Ramos (cell line): Measurements from ENCODE around the gene LCA5L.
"Not testable (repeated sequence)": the region's sequence is repeated elsewhere in the genome, so short reads cannot be mapped to it uniquely, and the experiment has no call there.

Source experiments
- in situ Hi-C: fragments of 300-500 bp; cut with MboI; formaldehyde crosslinking; loops from one replicate; pipeline ENCODE4 v1.14.3; 2022; ENCODE audit warnings: low sequenced_read_pairs; ENCODE audit not compliant: unreplicated experiment

The LCA5L gene

DNA sequence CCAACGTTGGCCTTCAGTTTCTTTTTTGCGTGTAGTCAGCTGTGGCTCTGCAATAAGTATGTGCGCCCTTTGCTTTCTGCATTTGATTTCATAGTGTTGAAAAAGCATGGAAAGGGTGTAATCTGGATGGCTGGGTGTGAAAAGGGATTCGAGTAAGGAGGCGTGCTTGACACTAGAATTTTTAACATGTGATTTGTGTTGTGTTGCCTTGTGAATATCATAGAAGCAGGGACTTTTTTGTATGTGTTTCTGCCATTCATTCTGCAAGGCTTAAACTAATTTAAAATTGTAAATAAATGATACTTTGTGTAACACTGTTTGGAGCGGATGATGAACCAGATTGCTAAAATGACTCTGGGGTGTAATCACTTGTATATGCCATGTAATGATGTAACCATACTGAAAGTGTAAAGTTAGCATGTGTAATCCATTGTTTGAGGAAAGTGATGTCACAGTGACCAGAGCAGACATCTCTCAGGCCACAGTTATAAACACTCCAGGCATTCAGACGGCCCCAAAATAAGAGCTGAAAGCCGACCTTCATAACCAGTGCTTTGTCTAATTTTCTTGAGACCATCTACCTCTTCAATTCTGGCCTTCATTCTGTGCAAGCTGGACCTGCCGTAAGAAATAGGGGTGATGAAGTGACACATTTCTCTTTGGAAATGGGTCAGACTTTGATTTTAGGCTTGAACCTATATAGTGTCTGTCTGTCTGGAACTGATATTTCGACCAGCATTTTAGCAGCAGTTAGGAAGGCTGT is 6.8 kb upstream of the LCA5L start:
- in situ Hi-C loops: no loop called here

DNA sequence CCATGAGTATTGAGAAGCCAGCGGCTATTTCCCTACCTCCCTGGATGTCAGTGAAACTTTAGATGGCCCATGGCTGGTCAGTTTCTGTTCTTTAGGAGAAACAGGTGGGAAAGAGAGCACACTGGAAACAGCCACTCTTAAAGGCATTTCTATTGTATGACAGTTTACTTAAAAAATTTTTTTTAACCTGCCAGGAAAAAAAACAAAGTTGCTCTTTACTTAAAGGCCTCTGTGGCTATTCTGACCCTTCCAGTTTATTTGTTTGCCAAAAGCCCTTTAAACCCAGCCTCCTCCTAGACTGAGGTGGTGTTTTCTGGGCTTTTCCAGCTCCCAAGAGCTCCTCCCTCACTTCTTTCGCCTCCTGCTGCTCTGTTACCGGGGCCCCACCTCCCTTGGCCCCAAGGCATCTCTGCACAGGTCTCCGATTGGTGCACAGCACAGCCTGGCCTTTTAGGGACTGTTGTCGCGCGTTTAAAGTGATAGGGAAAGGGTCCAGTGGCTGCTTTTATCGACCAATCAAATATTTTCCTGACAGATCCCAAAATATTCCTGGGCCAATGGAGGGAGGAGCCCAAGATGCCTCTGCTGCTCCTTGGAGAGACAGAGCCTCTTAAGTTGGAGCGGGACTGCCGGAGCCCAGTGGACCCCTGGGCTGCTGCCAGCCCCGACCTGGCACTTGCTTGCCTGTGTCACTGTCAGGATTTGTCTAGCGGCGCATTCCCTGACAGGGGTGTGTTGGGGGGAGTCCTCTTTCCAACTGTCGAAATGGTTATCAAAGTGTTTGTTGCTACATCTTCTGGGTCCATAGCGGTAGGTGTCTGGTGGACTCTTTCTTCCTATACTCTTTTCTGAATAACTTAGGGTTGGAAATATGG is 6.0 kb upstream of the LCA5L start, which contains the start of gene SH3BGR:
TSS of gene SH3BGR (plus strand) at position 639 of the 875 bp plus-strand sequence. CDS start at position 766, 127 bp downstream.
- in situ Hi-C loops: no loop called here

DNA sequence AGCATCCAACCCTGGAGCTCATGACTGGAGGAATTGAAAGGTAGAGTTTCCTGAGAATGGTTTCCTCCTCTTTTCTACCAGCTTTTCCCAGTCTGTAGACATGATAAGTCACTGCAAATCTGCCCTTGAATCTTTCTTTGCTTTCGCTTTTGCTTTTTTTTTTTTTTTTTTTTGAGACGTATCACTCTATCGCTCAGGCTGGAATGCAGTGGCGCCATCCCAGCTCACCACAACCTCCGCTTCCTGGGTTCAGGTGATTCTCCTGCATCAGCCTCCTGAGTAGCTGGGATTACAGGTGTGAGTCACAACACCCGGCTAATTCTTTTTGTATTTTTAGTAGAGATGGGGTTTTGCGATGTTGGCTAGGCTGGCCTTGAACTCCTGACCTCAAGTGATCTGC is 1.7 kb upstream of the LCA5L start:
- in situ Hi-C loops: no loop called here

DNA sequence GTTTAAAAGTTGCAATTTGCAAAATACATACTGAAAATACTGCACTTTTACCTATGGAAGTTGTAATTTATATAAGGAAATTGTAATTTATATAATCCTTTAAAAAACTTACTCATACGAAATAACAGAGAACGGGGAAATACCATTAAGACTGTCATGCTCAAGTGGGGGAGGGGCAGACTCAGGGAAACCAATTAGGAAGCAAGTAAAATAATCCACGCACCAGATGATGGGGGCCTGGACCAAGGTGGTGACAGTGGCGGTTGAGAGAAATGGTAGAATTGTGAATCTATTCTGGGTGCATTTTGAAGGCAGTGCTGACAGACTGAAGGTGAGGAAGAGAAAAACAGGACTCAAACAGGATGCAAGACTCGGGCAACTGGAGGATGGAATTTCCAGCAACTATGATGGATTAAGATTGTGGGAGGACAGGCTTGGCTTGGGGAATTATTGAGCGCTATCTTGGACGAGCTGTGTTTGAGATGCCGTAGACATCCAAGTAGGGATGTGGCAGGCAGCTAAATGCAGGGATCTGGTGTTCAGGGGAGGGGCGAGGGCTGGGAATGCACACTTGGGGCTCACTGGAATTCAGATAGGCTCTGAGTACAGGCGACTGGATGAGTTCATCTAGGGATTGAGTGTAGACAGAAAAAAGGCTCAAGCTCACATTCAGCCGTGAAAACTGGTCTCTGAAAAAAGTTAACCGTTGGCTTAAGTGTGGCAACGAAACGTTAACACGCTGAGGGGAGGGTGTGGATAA is 977 bp downstream of the LCA5L start:
- in situ Hi-C loops: no loop called here

DNA sequence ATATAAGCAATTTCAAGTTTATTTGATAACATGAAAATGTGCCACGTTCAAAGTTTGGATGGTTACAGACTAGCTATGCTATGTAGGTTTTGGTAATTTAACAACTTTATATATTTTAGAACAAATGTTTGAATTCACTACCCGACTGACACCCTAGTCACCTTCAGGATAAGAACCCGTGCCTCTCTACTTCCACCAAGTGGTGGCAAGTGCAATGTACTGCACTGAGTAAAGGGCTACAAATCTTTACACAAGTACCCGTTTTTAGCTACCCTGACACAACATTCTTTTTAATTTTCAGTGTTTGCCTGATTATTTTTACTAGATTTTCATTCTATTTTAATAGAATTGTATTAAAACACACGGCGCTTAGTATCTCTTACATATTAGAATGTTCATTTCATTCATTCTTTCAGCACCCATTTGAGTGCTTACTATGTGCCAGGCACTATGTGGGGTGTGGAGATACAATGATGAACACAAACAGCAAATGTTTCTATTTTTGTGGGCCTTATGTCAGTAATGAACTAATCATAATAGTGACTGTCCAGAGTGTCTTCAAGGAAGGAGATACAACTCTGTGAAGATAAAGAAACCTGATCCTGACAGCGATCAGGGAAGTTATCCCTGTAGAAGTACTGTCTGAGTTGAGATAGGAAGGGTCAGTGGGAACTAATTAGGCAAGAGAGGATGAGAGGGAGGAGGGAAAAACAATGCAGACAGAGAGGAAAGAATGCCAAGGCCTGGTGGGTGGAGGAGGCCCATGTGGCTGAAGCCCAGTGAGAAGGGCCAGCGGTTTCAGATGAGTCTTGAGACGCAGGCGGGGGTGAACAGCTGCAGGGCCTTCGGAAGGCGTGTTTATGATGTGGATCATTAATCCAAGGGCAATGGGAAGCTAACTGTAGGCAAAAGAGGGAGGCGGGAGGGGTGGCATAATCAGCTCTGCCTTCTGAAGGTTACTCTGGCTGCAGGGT is 3.8 kb downstream of the LCA5L start:
- in situ Hi-C loops: no loop called here

DNA sequence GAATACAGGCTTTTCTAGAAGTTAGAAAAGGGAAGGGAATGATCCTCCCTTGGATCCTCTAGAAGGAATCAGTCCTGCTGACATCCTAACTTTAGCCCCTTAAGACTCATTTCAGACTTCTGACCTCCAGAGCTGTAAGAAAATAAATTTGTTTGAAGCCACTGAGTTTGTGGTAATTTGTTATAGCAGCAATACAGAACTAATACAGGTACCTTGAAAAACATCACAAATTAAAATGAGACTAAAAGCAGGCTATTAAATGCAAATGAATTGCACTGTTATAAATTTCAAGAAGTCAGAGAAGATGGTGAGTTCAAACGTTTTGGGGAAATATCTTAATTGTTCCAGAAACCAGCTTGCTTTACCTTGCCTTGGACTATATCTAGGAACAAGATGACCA is 6.3 kb downstream of the LCA5L start:
- in situ Hi-C loops: no loop called here

DNA sequence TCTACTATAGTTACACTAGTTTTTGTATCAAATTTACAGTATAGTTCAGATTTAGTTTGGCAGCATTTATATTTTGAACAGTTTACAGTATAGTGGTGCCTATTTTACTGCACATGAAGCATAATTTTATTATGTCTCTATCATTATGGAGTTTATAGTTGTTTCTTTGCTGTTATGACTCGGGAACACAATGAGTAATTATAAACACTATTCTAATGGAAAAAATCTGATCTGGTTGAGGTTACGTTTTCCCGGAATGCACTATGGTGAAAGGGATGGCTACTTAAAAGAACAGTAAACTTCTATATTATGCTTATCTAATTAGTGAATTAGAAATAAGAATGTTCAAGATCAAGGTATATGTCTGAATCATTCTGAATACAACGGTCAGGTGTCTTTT is 10.6 kb downstream of the LCA5L start:
- in situ Hi-C loops: no loop called here

DNA sequence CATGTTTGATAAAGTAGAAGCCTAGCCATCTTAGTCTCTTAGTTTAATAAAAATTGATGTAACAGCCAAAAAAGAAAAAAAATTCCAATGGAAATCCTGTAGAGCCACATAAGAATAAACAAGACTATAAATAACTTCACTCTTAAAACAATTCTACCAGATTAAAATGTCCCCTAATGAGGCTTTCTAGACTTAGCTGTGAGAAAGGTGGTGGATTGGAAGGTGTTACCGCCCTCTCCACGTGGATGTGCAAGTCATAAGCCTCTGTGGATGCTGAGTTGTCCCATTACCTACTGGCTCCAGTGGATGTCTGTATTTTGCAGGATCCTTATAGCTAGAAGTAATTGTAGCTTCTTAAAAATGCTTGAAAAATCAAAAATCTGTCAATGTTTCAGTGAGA is 14.6 kb downstream of the LCA5L start:
- in situ Hi-C loops: no loop called here

DNA sequence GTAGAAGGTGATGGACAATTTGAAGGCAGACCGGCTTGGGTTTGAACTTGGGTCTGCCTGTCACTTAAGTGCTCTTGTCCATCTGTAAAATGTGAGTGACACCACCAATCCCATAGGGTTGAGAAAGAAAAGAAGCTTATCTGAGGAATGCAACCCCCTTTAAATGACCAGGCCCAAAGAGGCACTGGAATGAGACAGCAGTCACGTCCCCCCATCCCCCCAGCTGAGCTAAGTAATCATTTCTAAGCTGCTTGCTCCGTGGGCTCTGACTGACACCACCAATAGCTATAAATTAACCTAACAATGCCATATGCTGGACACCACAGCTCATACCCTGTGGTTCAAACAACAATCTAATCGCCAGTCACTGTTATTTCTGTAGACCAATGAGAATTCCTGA is 15.1 kb downstream of the LCA5L start:
- in situ Hi-C loops: no loop called here

DNA sequence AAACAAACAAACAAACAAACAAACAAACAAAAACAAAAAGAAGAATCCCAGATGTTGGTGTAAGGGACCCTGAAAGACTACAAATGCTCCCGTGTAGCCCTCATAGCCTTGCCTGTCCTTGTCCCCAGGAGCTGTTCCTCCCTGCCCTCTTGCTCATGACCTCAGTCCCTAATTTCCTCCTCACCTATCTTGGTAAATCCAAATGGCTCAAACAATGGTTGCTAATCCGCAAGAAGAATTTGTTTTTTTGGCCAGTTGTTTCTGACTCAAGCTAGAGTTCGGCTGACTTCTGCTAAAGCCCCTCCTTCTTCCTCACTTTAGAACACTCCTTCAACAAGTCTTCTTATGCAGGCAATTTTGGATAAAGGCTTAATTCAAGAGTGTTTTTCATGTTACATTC is 15.6 kb downstream of the LCA5L start:
- in situ Hi-C loops: no loop called here

DNA sequence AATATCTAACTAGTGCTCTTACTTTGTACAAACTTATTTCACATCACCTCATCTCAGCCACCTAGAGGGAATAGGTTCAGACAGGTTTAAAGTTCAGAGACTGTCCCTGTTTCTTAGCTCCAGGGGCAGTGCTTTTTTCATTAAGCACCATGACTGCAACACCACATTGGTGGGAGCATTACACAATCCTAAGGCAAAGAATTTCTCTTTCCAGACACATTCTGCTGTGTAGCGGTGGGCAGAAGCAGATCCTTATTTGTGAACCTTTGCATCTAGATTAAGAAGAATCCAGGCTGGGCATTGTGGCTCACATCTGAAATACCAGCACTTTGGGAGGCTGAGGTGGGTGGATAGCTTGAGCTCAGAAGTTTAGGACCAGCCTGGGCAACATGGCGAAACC is 16.1 kb downstream of the LCA5L start:
- in situ Hi-C loops: no loop called here

DNA sequence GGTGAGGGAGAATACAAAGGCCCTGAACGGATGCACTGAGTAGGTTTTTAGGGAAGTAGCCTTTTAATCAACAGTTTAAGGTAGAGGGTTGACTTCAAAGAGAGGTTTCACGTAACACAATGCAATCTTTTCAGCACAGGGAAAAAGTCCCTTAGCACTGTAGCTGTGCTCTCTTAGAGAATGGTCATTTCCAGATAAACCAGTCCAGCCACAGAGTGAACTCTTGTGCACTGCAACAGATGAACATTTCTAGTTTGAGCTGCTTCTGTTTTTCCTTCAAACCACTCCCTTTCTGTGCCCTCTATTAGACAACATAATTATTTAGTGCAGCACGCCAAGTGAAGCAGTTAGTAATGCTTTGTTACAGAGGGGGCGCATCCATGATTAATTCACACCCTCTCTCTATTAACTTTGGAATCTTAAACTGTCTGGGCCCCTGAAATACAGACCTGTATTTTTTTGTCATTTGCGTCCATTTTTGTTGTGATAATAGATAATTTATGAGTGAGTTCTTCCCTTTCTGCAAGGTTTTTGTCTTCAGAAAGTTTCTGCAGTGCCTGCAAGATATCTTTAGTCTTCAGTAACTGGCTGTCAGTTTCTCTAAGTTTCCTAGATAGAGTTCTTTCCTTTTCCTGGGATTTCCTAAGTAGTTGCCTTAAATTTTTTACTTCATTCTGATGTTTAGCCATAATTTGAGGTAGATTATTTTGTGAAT is 22.9 kb downstream of the LCA5L start:
- in situ Hi-C loops: no loop called here

DNA sequence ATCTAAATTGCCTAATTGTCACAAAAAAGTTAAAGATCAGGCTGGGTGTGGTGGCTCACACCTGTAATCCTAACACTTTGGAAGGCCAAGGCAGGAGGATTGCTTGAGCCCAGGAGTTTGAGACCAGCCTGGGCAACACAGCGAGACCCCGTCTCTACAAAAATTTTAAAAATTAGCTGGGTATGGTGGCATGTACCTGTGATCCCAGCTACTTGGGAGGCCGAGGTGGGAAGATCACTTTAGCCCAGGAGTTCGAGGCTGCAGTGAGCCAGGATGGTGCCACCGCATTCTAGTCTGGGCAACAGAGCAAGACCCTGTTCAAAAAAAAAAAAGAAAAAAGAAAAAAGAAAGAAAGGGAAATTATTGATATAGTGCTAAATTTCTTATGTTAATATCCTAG is 26.4 kb downstream of the LCA5L start:
- in situ Hi-C loops: not testable (repeated sequence)

DNA sequence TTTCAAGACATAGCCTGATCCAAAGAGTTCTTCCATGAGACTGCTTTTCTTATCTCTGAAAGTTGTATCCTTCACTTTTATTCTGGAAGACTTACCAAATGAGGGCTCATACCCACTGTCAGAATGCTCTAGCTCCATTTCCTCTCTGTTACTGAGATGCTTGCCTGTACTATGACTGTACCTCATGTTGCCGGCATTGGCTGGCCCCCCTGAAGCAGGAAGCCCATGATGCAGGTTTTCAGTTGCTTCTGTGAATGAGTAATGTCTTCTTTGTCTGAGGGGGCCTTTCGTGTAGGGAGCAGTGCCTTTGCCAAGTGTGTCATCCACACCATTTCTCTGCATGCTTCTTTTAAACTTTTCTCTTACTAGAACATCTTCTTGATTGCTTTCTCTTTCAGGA is 39.5 kb downstream of the LCA5L start:
- in situ Hi-C loops: no loop called here

DNA sequence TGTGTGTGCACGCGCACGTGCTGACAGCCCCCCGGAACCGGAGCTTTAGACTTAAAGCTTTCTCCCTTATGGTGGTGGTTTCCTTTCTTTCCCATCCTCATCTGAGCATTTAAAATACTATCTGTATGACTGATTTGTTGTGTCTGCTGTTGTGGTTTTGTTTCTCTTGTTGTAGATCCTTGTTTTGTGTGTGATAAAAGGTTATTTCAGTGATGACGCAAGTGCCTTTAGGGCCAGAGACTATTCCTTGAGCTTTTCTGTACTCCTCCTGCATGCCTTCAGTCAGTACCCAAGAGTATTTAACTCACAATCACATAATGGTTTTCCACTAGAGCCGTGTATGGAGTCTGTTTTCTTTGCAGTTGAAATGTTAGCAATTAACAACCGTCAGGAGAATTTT is 45.4 kb downstream of the LCA5L start:
- in situ Hi-C loops: no loop called here

DNA sequence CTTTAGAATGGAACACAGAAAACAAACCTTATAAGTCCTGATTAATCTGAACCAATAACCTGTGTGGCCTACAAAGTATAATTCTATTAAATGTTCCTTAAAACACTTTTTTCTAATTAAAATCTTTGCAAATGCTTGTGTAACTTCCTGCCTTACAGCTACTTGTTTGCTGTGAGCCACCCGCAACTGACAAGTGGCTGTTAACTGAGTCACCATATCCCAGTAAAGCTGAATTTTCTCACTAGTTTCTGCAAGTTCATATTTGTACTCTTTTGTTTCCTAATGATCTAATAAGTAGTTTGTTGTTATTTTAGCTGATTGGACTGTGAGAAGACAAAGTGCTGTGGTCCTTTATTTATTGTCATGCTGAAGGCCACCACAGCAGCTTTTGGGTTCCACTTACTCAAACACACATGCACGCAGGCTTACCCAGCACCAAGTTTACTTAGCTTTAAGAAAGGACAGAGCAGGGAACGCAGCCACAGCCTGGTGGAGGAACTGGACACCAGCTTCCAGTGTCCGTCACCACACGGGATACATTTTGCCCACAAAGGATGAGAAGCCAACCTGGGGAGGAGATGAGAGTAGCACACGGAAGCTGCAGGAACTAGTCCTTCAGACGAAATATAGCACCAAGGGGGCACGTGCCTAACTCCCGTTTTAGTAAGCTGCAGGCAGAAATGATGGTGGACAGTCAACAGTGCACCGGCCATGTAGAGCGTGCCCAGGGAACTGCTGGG is 47.8 kb downstream of the LCA5L start:
- in situ Hi-C loops: loop anchor here (25.0 kb wide), 1 partner anchor 211 kb away; the partner anchor contains the start of gene PSMG1

DNA sequence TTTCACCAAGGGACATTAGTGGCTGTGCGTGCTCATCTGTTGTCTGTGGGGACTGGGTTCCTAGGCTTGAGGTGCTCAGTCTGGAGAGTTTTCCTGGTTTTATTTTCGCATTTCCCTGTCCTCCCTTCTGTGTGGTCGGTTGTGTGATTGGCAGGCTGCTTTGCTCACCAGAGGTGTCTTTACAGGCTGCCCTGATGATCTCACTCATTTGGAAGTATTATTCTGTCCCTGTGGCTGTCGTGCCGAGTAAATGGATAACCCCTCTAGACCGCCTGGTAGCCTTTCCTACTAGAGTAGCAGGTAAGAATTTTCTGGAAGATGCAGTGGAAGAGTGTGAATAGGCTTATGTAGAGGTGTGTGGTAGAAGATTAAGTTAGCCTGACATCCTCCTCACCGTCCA is 52.6 kb downstream of the LCA5L start:
- in situ Hi-C loops: loop anchor here (25.0 kb wide), 1 partner anchor 206 kb away; the partner anchor contains the start of gene PSMG1

DNA sequence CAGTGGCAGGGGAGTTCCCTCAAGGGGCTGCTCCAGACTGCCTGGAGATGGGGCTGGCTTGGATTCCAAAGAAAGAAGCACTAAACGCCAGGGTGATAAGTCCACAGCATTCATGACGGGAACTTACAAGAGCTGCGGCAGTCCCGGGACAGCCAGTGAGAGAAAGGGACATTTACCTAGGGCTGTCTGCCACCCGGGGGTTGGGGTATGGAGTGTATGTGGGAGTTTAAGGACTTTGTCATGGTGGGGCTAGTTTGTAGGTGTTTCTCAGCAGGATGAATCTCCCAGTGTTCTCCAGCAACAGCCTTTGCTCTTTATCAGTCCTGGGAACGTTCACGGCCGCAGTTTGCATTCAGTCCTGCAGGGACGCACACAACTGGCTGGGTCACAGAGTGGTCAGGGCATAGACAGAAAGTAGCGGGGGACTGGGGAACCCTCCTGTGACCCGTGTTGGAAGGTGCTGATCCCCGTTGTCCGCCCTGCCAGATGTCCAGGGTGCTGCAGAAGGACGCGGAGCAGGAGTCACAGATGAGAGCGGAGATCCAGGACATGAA is 55.3 kb downstream of the LCA5L start:
- in situ Hi-C loops: loop anchor here (25.0 kb wide), 1 partner anchor 203 kb away; the partner anchor contains the start of gene PSMG1
